WI38 (cell line): ENCODE measurements around the gene LAMC1.
"Not testable (repeated sequence)": the region's sequence is repeated elsewhere in the genome, so short reads cannot be mapped to it uniquely, and the experiment has no call there.

Experiments used
- H3K4me3 ChIP-seq: 2 replicates; pipeline ENCODE4 v1.5.1; 2011; ENCODE audit warnings: low read depth, mild to moderate bottlenecking, control low read depth, low read length
- CTCF ChIP-seq: IDR thresholded peaks from 2 replicates; pipeline ENCODE4 v1.5.1; 2012; ENCODE audit warnings: low read depth, mild to moderate bottlenecking, control low read depth, low read length

Gene LAMC1

GRCh38 chr1:183149273-183149672 lies 126.1 kb downstream of the LAMC1 start:
- no peak overlapping the region for H3K4me3 ChIP-seq
- TF ChIP-seq CTCF: no peak

GRCh38 chr1:183150032-183150431 lies 126.8 kb downstream of the LAMC1 start:
- H3K4me3 ChIP-seq: not testable (repeated sequence)

- TF ChIP-seq CTCF: no peak
These were observed 127.2 kb downstream of the LAMC1 start for GRCh38 chr1:183150445-183150844.

DNA sequence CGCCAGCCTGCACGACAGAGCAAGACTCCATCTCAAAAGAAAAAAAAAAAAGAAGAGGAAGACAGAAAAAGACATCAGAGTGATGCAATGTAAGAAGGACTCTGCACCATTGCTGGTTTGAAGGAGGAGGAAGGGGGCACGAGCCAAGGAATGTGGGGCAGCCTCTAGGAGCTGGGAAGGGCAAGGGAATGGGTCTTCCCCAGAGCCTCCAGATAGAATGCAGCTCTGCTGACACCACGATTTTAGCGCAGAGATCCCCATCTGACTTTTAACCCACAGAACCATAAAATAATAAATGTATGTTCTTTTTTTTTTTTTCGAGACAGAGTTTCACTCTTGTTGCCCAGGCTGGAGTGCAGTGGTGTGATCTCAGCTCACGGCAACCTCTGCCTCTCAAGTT lies 129.0 kb downstream of the LAMC1 start:
- no peak overlapping the region for H3K4me3 ChIP-seq
- no peak for TF ChIP-seq CTCF

More at GRCh38 chr1:183150445-183150844, 127.2 kb downstream of the LAMC1 start:
- H3K4me3 ChIP-seq: no peak overlapping the region

DNA sequence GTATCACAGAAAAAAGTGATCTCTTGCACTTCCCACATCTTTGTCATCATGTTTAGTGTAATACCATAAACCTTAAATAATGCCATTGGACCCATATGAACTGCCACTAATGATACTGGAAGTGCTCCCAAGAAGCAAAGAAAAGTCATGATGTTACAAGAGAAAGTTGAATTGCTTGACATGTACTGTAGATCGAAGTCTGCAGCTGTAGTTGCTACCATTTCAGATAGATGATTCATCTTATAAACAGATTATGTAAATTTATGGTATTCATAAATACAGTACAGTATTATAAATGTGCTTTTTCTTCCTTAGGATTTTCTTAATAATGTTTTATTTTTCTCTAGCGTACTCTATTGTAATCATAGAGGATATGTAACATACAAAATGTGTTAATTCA lies 132.7 kb downstream of the LAMC1 start:
- TF ChIP-seq CTCF: no peak
- H3K4me3 ChIP-seq: no peak overlapping the region

DNA sequence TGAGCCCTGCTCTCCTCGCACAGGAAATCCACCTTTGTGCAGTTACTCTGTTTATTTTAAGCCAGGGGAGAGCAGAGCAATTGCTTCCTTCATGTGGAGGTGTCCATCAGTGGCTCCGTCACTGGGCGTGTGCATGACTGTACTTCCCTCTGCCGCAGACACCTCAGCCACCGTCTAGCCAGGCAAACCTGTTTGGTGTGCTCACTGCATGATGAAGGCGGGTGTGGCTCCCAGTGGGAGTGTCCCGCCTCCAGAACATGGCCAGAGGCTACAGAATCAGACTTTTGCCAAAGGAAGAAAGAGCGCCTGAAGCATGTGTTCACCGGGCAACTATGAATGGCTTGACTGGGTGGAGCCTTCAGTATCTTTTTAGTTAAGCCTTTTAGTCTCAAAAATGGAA lies 136.7 kb downstream of the LAMC1 start:
- no peak for TF ChIP-seq CTCF
- no peak overlapping the region for H3K4me3 ChIP-seq

GRCh38 chr1:183161391-183161790 lies 138.2 kb downstream of the LAMC1 start:
- no peak overlapping the region for H3K4me3 ChIP-seq
- no peak for TF ChIP-seq CTCF

DNA sequence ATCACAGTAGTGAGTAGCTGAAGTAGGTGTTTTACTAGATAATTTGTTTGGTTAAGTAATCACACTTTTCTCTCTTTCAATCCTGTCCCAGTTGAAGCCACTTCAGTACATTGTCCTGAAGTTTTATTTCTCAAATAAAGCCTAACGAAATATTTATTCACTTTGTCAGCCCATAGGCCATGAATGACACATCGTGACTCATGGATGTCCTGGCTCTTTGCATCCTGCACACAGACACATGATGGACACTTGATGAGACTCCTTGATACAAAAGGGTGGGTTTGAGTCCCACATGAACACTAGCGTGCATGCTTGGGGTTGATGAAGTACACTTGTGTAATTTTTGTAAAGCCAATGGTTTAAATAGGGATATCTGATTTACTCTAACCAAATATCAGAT lies 140.1 kb downstream of the LAMC1 start:
- H3K4me3 ChIP-seq: no peak overlapping the region
- no peak for TF ChIP-seq CTCF
